Measurements from ENCODE around the gene GALNT17.
"Not testable (repeated sequence)": the region's sequence is repeated elsewhere in the genome, so short reads cannot be mapped to it uniquely, and the experiment has no call there.

The GALNT17 gene

GRCh38 chr7:71155236-71155635 is 23.3 kb downstream of the GALNT17 start:
- no peak overlapping the region for H3K4me3 ChIP-seq (ENCODE audit: low read depth, low read length)
- DNase-seq (ENCODE audit: low read depth): no peak

GRCh38 chr7:71157757-71158156 is 25.8 kb downstream of the GALNT17 start:
- no peak overlapping the region for H3K4me3 ChIP-seq (ENCODE audit: low read depth, low read length)
- DNase-seq (ENCODE audit: low read depth): no peak

DNA sequence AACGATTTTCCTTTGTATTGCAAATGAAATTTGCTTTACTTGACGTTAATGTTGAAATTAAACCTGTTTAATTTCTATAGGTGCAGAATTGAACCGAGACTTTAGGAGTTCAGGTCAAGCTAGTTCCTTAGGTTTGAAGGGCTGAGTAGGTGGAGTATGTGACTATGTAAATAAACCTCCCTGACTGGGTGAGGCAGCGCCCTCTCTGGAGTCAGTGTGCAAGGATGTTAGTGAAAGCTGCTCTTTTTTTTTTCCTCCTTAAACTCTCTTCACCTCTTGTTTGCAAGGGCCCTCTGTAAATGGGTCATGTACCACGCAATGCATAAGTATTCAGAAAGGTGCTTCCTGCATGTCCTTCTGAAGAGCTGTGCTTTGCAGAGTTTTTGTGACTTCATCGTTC is 33.8 kb downstream of the GALNT17 start:
- no peak for DNase-seq (ENCODE audit: low read depth)
- no peak overlapping the region for H3K4me3 ChIP-seq (ENCODE audit: low read depth, low read length)

- no peak for DNase-seq (ENCODE audit: low read depth)
- H3K4me3 ChIP-seq (ENCODE audit: low read depth, low read length): no peak overlapping the region
These were observed 39.5 kb downstream of the GALNT17 start for GRCh38 chr7:71171476-71171875.

DNA sequence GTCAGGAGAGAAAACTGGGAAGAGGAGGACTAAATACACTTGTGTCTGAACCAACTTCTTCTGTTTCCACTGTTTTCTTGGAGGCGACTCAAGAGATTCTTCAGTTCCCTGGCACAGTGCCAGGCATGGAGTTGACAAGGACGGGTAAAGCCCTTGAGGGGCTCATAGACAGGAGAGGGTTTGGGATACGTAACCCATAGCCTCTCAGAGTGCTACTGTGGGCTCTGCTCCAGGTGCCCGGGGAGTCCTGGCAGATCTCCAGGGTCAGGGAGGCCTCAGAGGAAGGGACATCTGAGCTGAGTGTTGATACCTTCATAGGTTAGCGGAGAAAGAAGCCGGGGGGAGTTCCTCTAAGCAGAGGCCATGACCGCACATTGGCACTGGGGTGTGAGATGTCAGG is 42.0 kb downstream of the GALNT17 start:
- no peak overlapping the region for H3K4me3 ChIP-seq (ENCODE audit: low read depth, low read length)
- no peak for DNase-seq (ENCODE audit: low read depth)

GRCh38 chr7:71182438-71182935 is 50.5 kb downstream of the GALNT17 start:
- DNase-seq (ENCODE audit: low read depth): no peak
- no peak overlapping the region for H3K4me3 ChIP-seq (ENCODE audit: low read depth, low read length)

- no peak for DNase-seq (ENCODE audit: low read depth)
- no peak overlapping the region for H3K4me3 ChIP-seq (ENCODE audit: low read depth, low read length)
These were observed 52.2 kb downstream of the GALNT17 start for GRCh38 chr7:71184136-71184535.

DNA sequence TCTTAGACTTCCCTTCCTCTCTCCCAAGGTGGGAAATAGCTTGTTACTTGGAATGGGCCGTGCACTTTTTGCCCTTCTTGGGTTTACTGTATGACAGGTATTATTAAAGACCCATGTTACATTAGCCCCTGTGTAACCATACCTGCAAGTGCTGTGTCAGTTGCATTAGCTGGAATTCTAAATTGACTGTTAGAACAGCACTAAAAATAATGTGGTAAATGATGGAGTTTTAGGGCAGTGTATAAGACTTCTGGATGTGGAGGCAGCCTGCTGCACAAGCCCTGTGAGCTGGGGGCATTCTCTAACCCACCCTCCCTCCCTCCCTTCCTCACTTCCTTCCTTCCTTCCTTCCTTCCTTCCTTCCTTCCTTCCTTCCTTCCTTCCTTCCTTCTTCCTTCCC is 52.7 kb downstream of the GALNT17 start:
- H3K4me3 ChIP-seq (ENCODE audit: low read depth, low read length): no peak overlapping the region
- DNase-seq (ENCODE audit: low read depth): no peak

- DNase-seq (ENCODE audit: low read depth): no peak
- H3K4me3 ChIP-seq (ENCODE audit: low read depth, low read length): no peak overlapping the region
These were observed 54.7 kb downstream of the GALNT17 start for GRCh38 chr7:71186535-71187057.

- no peak for DNase-seq (ENCODE audit: low read depth)
- no peak overlapping the region for H3K4me3 ChIP-seq (ENCODE audit: low read depth, low read length)
These were observed 59.8 kb downstream of the GALNT17 start for GRCh38 chr7:71191771-71192170.

- H3K4me3 ChIP-seq (ENCODE audit: low read depth, low read length): no peak overlapping the region
- DNase-seq (ENCODE audit: low read depth): no peak
These were observed 61.3 kb downstream of the GALNT17 start for GRCh38 chr7:71193099-71193810.

DNA sequence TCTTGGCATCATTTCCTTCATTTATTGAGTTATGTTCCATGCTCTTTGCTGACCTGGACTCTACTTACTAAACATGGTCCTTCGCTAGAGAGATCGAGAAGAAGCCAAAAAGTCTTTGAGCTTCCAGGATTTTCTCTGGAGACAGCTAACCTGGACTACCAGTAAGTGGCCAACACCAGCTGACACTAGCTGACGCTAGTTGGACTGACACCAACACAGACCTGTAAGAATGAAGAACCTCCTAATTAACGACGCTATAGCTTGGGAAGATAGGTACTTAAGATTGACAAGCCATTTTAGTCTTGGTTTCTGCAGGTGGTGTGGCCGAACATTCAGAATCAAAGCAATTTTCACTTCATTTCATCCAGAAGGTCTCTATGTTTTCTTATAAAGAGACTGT is 66.4 kb downstream of the GALNT17 start:
- no peak overlapping the region for H3K4me3 ChIP-seq (ENCODE audit: low read depth, low read length)

GRCh38 chr7:71198887-71199286 is 66.9 kb downstream of the GALNT17 start:
- no peak for DNase-seq (ENCODE audit: low read depth)
- H3K4me3 ChIP-seq (ENCODE audit: low read depth, low read length): no peak overlapping the region

More for the DNA sequence above, 66.4 kb downstream of the GALNT17 start:
- no peak for DNase-seq (ENCODE audit: low read depth)

- no peak overlapping the region for H3K4me3 ChIP-seq (ENCODE audit: low read depth, low read length)
These were observed 74.2 kb downstream of the GALNT17 start for GRCh38 chr7:71206184-71206583.

GRCh38 chr7:71208881-71209280 is 76.9 kb downstream of the GALNT17 start:
- H3K4me3 ChIP-seq (ENCODE audit: low read depth, low read length): no peak overlapping the region
- no peak for DNase-seq (ENCODE audit: low read depth)

More at GRCh38 chr7:71206184-71206583, 74.2 kb downstream of the GALNT17 start:
- DNase-seq (ENCODE audit: low read depth): no peak

DNA sequence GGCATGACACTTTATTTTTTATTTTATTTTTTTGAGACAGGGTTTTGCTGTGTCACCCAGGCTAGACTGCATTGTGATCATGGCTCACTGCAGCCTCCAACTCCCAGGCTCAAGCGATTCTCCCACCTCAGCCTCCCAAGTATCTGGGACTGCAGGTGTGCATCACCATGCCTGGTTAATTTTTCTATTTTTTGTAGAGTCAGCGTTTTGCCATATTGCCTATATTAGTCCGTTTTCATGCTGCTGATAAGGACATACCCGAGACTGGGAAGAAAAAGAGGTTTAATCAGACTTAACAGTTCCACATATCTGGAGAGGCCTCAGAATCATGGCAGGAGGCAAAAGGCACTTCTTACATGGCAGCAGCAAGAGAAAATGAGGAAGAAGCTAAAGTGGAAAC is 77.5 kb downstream of the GALNT17 start:
- not testable (repeated sequence) for DNase-seq (ENCODE audit: low read depth); H3K4me3 ChIP-seq (ENCODE audit: low read depth, low read length)

GRCh38 chr7:71210220-71210619 is 78.3 kb downstream of the GALNT17 start:
- DNase-seq (ENCODE audit: low read depth): no peak
- H3K4me3 ChIP-seq (ENCODE audit: low read depth, low read length): no peak overlapping the region

DNA sequence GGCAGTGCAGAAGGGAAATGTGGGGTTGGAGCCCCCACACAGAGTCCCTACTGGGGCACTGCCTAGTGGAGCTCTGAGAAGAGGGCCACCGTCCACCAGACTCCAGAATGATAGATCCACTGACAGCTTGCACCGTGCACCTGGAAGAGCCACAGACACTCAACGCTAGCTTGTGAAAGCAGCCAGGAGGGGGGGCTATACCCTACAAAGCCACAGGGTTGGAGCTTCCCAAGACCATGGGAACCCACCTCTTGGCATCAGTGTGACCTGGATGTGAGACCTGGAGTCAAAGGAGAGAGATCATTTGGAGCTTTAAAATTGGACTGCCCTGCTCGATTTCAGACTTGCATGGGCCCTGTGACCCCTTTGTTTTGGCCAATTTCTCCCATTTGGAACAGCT is 80.5 kb downstream of the GALNT17 start:
- DNase-seq (ENCODE audit: low read depth); H3K4me3 ChIP-seq (ENCODE audit: low read depth, low read length): not testable (repeated sequence)

- no peak overlapping the region for H3K4me3 ChIP-seq (ENCODE audit: low read depth, low read length)
- no peak for DNase-seq (ENCODE audit: low read depth)
These were observed 84.3 kb downstream of the GALNT17 start for GRCh38 chr7:71216211-71216610.

- H3K4me3 ChIP-seq (ENCODE audit: low read depth, low read length): no peak overlapping the region
- no peak for DNase-seq (ENCODE audit: low read depth)
These were observed 88.3 kb downstream of the GALNT17 start for GRCh38 chr7:71220210-71220695.

- no peak for DNase-seq (ENCODE audit: low read depth)
- no peak overlapping the region for H3K4me3 ChIP-seq (ENCODE audit: low read depth, low read length)
These were observed 89.1 kb downstream of the GALNT17 start for GRCh38 chr7:71221049-71221448.

Measured in skeletal muscle cell (primary cell).